GM21526 (cell line): ENCODE data around the gene PTPRN2.

Experiments
- ATAC-seq: cut with Tn5 transposase; IDR thresholded peaks from one replicate; pipeline ENCODE4 v1.9.1; 2021; ENCODE audit warnings: moderate library complexity; ENCODE audit not compliant: unreplicated experiment, low FRiP score

The PTPRN2 gene

GRCh38 chr7:157830331-157830730 lies 757.3 kb downstream of the PTPRN2 start:
- ATAC-seq, result no peak

- ATAC-seq, result no peak
Measured at GRCh38 chr7:157829491-157829890, 758.1 kb downstream of the PTPRN2 start.

- ATAC-seq, result no peak
Measured at GRCh38 chr7:157828881-157829280, 758.7 kb downstream of the PTPRN2 start.

- ATAC-seq, result no peak
Measured at GRCh38 chr7:157828190-157828589, 759.4 kb downstream of the PTPRN2 start.

- ATAC-seq, result no peak
Measured at GRCh38 chr7:157827863-157828160, 759.8 kb downstream of the PTPRN2 start.

GRCh38 chr7:157827045-157827862 lies 760.4 kb downstream of the PTPRN2 start:
- no peak for ATAC-seq

GRCh38 chr7:157826566-157826965 lies 761.1 kb downstream of the PTPRN2 start:
- ATAC-seq, result no peak

GRCh38 chr7:157825325-157825724 lies 762.3 kb downstream of the PTPRN2 start:
- no peak for ATAC-seq

GRCh38 chr7:157824819-157825121 lies 762.9 kb downstream of the PTPRN2 start:
- no peak for ATAC-seq

GRCh38 chr7:157824011-157824818 lies 763.4 kb downstream of the PTPRN2 start:
- ATAC-seq, result no peak

GRCh38 chr7:157822688-157823031 lies 765.0 kb downstream of the PTPRN2 start:
- no peak for ATAC-seq

GRCh38 chr7:157821959-157822687 lies 765.5 kb downstream of the PTPRN2 start:
- ATAC-seq, result no peak

- no peak for ATAC-seq
Measured at GRCh38 chr7:157820796-157821195, 766.8 kb downstream of the PTPRN2 start.

GRCh38 chr7:157819455-157819807 lies 768.2 kb downstream of the PTPRN2 start:
- no peak for ATAC-seq

GRCh38 chr7:157818701-157819454 lies 768.7 kb downstream of the PTPRN2 start:
- ATAC-seq, result no peak

- no peak for ATAC-seq
Measured at GRCh38 chr7:157817944-157818700, 769.5 kb downstream of the PTPRN2 start.

GRCh38 chr7:157817433-157817832 lies 770.2 kb downstream of the PTPRN2 start:
- ATAC-seq, result no peak

- no peak for ATAC-seq
Measured at GRCh38 chr7:157816526-157817250, 770.9 kb downstream of the PTPRN2 start.

- no peak for ATAC-seq
Measured at GRCh38 chr7:157816086-157816485, 771.5 kb downstream of the PTPRN2 start.

GRCh38 chr7:157815706-157816022 lies 772.0 kb downstream of the PTPRN2 start:
- ATAC-seq, result no peak
